Peyer's patch (tissue), 4 donors: ENCODE measurements around the gene NANOG. TPM values are rescaled to one million over a fixed set of nuclear protein-coding genes. Genes with fewer than 3 reads are reported as not detected.
"Not testable (repeated sequence)": the region's sequence is repeated elsewhere in the genome, so short reads cannot be mapped to it uniquely, and the experiment has no call there.

Source experiments
- DNase-seq, 3 donors: peaks; one replicate each; pipeline ENCODE4 v3.0.0-alpha.2; 2017 to 2019
- H3K27ac ChIP-seq, 4 donors: fragments of 200-600 bp; sonication (generic); one replicate each; pipeline ENCODE4 v1.5.1; 2016 to 2019
- H3K27me3 ChIP-seq, 2 donors: fragments of 200-600 bp; sonication (generic); one replicate each; pipeline ENCODE4 v1.5.1; 2019
- H3K36me3 ChIP-seq, 3 donors: fragments of 200-600 bp; sonication (generic); one replicate each; pipeline ENCODE4 v1.5.1; 2016 to 2019
- H3K4me1 ChIP-seq, 4 donors: fragments of 200-600 bp; sonication (generic); one replicate each; pipeline ENCODE4 v1.5.1; 2016 to 2019
- H3K4me3 ChIP-seq, 4 donors: fragments of 200-600 bp; sonication (generic); 1 replicate in 3 of 4; 2 replicates in 1 of 4; pipeline ENCODE4 v1.5.1; 2016 to 2019; ENCODE audit warnings: mild to moderate bottlenecking in 1 of 4
- H3K9me3 ChIP-seq, 4 donors: fragments of 200-600 bp; sonication (generic); one replicate each; pipeline ENCODE4 v1.5.1; 2016 to 2019; ENCODE audit warnings: mild to moderate bottlenecking in 1 of 4
- CTCF ChIP-seq, 6 experiments: fragments of 450-650 bp in 4 of 6; fragments of 200-600 bp in 2 of 6; sonication (generic) in 1 of 6; IDR thresholded peaks; one replicate each; pipeline ENCODE4 v1.5.1; 2017 to 2019; ENCODE audit warnings: antibody characterized with exemption in 6 of 6, mild to moderate bottlenecking in 3 of 6, moderate library complexity in 1 of 6
- POLR2A ChIP-seq, 2 donors: fragments of 450-650 bp; IDR thresholded peaks; one replicate each; pipeline ENCODE4 v1.5.1; 2017; ENCODE audit warnings: antibody characterized with exemption in 2 of 2, mild to moderate bottlenecking in 2 of 2, moderate library complexity in 2 of 2
- total RNA-seq, 4 donors: library from RNA; depleted of rRNA; stranded (reverse); fragments of >200 nt; gene quantifications; one replicate each; pipeline ENCODE4 v1.1.0, GENCODE V29; 2016

Gene NANOG
- total RNA-seq, 4 donors from 2014 or later: not detected

GRCh38 chr12:7801460-7801859 lies 12.3 kb downstream of the NANOG start:
- DNase-seq: no peak
- no peak overlapping the region for H3K4me3 ChIP-seq
- no peak for TF ChIP-seq CTCF (IDR thresholded peaks at IDR 0.05)
- no peak for TF ChIP-seq POLR2A (IDR thresholded peaks at IDR 0.05)

GRCh38 chr12:7806319-7806718 lies 17.1 kb downstream of the NANOG start:
- H3K4me3 ChIP-seq, H3K27ac ChIP-seq, H3K36me3 ChIP-seq, H3K9me3 ChIP-seq, H3K27me3 ChIP-seq, DNase-seq, H3K4me1 ChIP-seq: not testable (repeated sequence)

More at GRCh38 chr12:7801460-7801859, 12.3 kb downstream of the NANOG start:
- Histone ChIP-seq H3K27me3 (no peaks in the 10 kb centered on the region), H3K9me3 (no peaks in the 10 kb centered on the region), H3K36me3 (no peaks in the 10 kb centered on the region), H3K27ac (no peak overlapping the region), H3K4me1 (no peaks in the 10 kb centered on the region)

- Histone ChIP-seq H3K4me1 (no peaks in the 10 kb centered on the region), H3K36me3 (no peaks in the 10 kb centered on the region), H3K27ac (no peak overlapping the region), H3K27me3 (no peaks in the 10 kb centered on the region), H3K9me3 (no peaks in the 10 kb centered on the region), H3K4me3 (no peak overlapping the region)
- TF ChIP-seq POLR2A (IDR thresholded peaks at IDR 0.05) (no peak), CTCF (IDR thresholded peaks at IDR 0.05) (peak in 5 of 6 experiments; percentile 46 to 92 (median 89))
- peak; percentile 31 to 88 (median 63) for DNase-seq
Measured at GRCh38 chr12:7806863-7807487, 17.8 kb downstream of the NANOG start.

- DNase-seq, H3K4me1 ChIP-seq: not testable (repeated sequence)
Measured at GRCh38 chr12:7825754-7826153, 36.6 kb downstream of the NANOG start.

GRCh38 chr12:7829737-7830136 lies 40.5 kb downstream of the NANOG start:
- H3K36me3 ChIP-seq, H3K4me1 ChIP-seq, DNase-seq, H3K27me3 ChIP-seq, H3K27ac ChIP-seq, H3K9me3 ChIP-seq, H3K4me3 ChIP-seq: not testable (repeated sequence)

More at GRCh38 chr12:7825754-7826153, 36.6 kb downstream of the NANOG start:
- H3K27ac ChIP-seq, H3K36me3 ChIP-seq, H3K4me3 ChIP-seq, H3K27me3 ChIP-seq, H3K9me3 ChIP-seq: not testable (repeated sequence)

GRCh38 chr12:7832059-7832696 lies 43.0 kb downstream of the NANOG start:
- H3K27ac ChIP-seq: no peak overlapping the region
- TF ChIP-seq CTCF (IDR thresholded peaks at IDR 0.05) (peak; percentile 10 to 51 (median 40)), POLR2A (IDR thresholded peaks at IDR 0.05) (no peak)
- no peaks in the 10 kb centered on the region for H3K9me3 ChIP-seq
- no peaks in the 10 kb centered on the region for H3K27me3 ChIP-seq
- DNase-seq: peak in 1 of 3 donors; percentile 21
- H3K4me3 ChIP-seq: no peak overlapping the region
- no peaks in the 10 kb centered on the region for H3K36me3 ChIP-seq
- H3K4me1 ChIP-seq: no peaks in the 10 kb centered on the region

GRCh38 chr12:7833201-7833600 lies 44.0 kb downstream of the NANOG start:
- H3K9me3 ChIP-seq, H3K27me3 ChIP-seq, H3K4me3 ChIP-seq, H3K4me1 ChIP-seq, H3K27ac ChIP-seq, H3K36me3 ChIP-seq, DNase-seq: not testable (repeated sequence)

- TF ChIP-seq POLR2A (IDR thresholded peaks at IDR 0.05) (no peak), CTCF (IDR thresholded peaks at IDR 0.05) (no peak)
- Histone ChIP-seq H3K4me1 (no peaks in the 10 kb centered on the region), H3K27ac (no peak overlapping the region), H3K9me3 (no peaks in the 10 kb centered on the region), H3K36me3 (no peaks in the 10 kb centered on the region), H3K4me3 (no peak overlapping the region), H3K27me3 (no peaks in the 10 kb centered on the region)
- DNase-seq: no peak
Measured at GRCh38 chr12:7833831-7834230, 44.6 kb downstream of the NANOG start.
